ENCODE data around the gene ZMYM2.

ZMYM2 gene

GRCh38 chr13:20043207-20043925, 84.8 kb downstream of the ZMYM2 start:
- Histone ChIP-seq H3K36me3 (ENCODE audit: insufficient read depth, low read length) (peaks cover 67% of the 10 kb centered on the region), H3K27ac (ENCODE audit: low read depth, low read length, poor library complexity, severe bottlenecking) (no peak overlapping the region), H3K9ac (ENCODE audit: low read length) (no peak overlapping the region), H3K9me2 (ENCODE audit: low read depth, low read length) (no peaks in the 10 kb centered on the region), H3K79me2 (ENCODE audit: insufficient read depth, low read length) (peaks cover 3% of the 10 kb centered on the region; the same call in 1 of the 2 replicates), H3K9me3 (ENCODE audit: low read length) (no peaks in the 10 kb centered on the region), H3K4me1 (ENCODE audit: insufficient read depth, low read length, severe bottlenecking) (no peaks in the 10 kb centered on the region), H3K4me3 (ENCODE audit: low read depth, low read length, poor library complexity, severe bottlenecking) (no peak overlapping the region), H3K27me3 (ENCODE audit: insufficient read depth, low read length) (no peaks in the 10 kb centered on the region), H3K4me2 (ENCODE audit: low read length) (no peak overlapping the region), H4K20me1 (ENCODE audit: insufficient read depth, low read length) (no peaks in the 10 kb centered on the region), H3F3A (ENCODE audit: insufficient read depth, low read length) (no peaks in the 10 kb centered on the region; the same call in 1 of the 2 replicates), H2AFZ (ENCODE audit: low read length) (no peak overlapping the region)
- TF ChIP-seq EZH2 (IDR thresholded peaks at IDR 0.05; ENCODE audit: borderline replicate concordance, low read length), result no peak
- TF ChIP-seq CTCF (IDR thresholded peaks at IDR 0.05; ENCODE audit: low read length), result no peak

GRCh38 chr13:20044086-20044485, 85.6 kb downstream of the ZMYM2 start:
- no peak overlapping the region for H2AFZ ChIP-seq (ENCODE audit: low read length)
- TF ChIP-seq CTCF (IDR thresholded peaks at IDR 0.05; ENCODE audit: low read length) (no peak), EZH2 (IDR thresholded peaks at IDR 0.05; ENCODE audit: borderline replicate concordance, low read length) (no peak)
- no peaks in the 10 kb centered on the region; the same call in 1 of the 2 replicates for H3F3A ChIP-seq (ENCODE audit: insufficient read depth, low read length)
- H3K9me3 ChIP-seq (ENCODE audit: low read length), result no peaks in the 10 kb centered on the region
- no peak overlapping the region for H3K27ac ChIP-seq (ENCODE audit: low read depth, low read length, poor library complexity, severe bottlenecking)
- H3K27me3 ChIP-seq (ENCODE audit: insufficient read depth, low read length), result no peaks in the 10 kb centered on the region
- no peaks in the 10 kb centered on the region for H3K4me1 ChIP-seq (ENCODE audit: insufficient read depth, low read length, severe bottlenecking)
- H4K20me1 ChIP-seq (ENCODE audit: insufficient read depth, low read length), result no peaks in the 10 kb centered on the region
- H3K9me2 ChIP-seq (ENCODE audit: low read depth, low read length), result no peaks in the 10 kb centered on the region
- H3K9ac ChIP-seq (ENCODE audit: low read length), result no peak overlapping the region
- H3K4me3 ChIP-seq (ENCODE audit: low read depth, low read length, poor library complexity, severe bottlenecking), result no peak overlapping the region
- H3K79me2 ChIP-seq (ENCODE audit: insufficient read depth, low read length), result peaks cover 3% of the 10 kb centered on the region; the same call in 1 of the 2 replicates
- peaks cover 60% of the 10 kb centered on the region for H3K36me3 ChIP-seq (ENCODE audit: insufficient read depth, low read length)
- H3K4me2 ChIP-seq (ENCODE audit: low read length), result no peak overlapping the region

GRCh38 chr13:20045950-20046548, 87.5 kb downstream of the ZMYM2 start:
- H3K27ac ChIP-seq (ENCODE audit: low read depth, low read length, poor library complexity, severe bottlenecking), result no peak overlapping the region

More at GRCh38 chr13:20045950-20046548, 87.5 kb downstream of the ZMYM2 start:
- H2AFZ ChIP-seq (ENCODE audit: low read length), result no peak overlapping the region
- no peaks in the 10 kb centered on the region for H3K9me3 ChIP-seq (ENCODE audit: low read length)
- H3K4me3 ChIP-seq (ENCODE audit: low read depth, low read length, poor library complexity, severe bottlenecking), result no peak overlapping the region
- H3K79me2 ChIP-seq (ENCODE audit: insufficient read depth, low read length), result 0 out of 2 replicates have a peak, but pooled peaks cover 3% of the 10 kb centered on the region
- H4K20me1 ChIP-seq (ENCODE audit: insufficient read depth, low read length), result no peaks in the 10 kb centered on the region
- TF ChIP-seq CTCF (IDR thresholded peaks at IDR 0.05; ENCODE audit: low read length), result no peak
- TF ChIP-seq EZH2 (IDR thresholded peaks at IDR 0.05; ENCODE audit: borderline replicate concordance, low read length), result no peak
- no peaks in the 10 kb centered on the region; the same call in 1 of the 2 replicates for H3K9me2 ChIP-seq (ENCODE audit: low read depth, low read length)
- H3K27me3 ChIP-seq (ENCODE audit: insufficient read depth, low read length), result no peaks in the 10 kb centered on the region
- H3K4me2 ChIP-seq (ENCODE audit: low read length), result no peak overlapping the region
- peaks cover 55% of the 10 kb centered on the region for H3K36me3 ChIP-seq (ENCODE audit: insufficient read depth, low read length)
- no peak overlapping the region for H3K9ac ChIP-seq (ENCODE audit: low read length)
- no peaks in the 10 kb centered on the region; the same call in 1 of the 2 replicates for H3F3A ChIP-seq (ENCODE audit: insufficient read depth, low read length)
- H3K4me1 ChIP-seq (ENCODE audit: insufficient read depth, low read length, severe bottlenecking), result no peaks in the 10 kb centered on the region

Data from OCI-LY1 (cell line).